Ovary (tissue), 3 donors: ENCODE measurements around the gene NOL6.
"Not testable (repeated sequence)": the region's sequence is repeated elsewhere in the genome, so short reads cannot be mapped to it uniquely, and the experiment has no call there.

Source experiments
- CTCF ChIP-seq, 3 donors: fragments of 450-650 bp in 2 of 3; fragments of 200-600 bp in 1 of 3; IDR thresholded peaks; one replicate each; pipeline versions ENCODE4 v1.5.1 to v1.8.0; 2016 to 2022; ENCODE audit warnings: antibody characterized with exemption in 3 of 3, mild to moderate bottlenecking in 1 of 3
- EP300 ChIP-seq: sonication (generic); formaldehyde crosslinking; IDR thresholded peaks from one replicate; pipeline ENCODE4 v1.6.1; 2017; ENCODE audit warnings: antibody characterized with exemption
- POLR2A ChIP-seq: fragments of 450-650 bp; IDR thresholded peaks from one replicate; pipeline ENCODE4 v1.6.1; 2017; ENCODE audit warnings: antibody characterized with exemption, mild to moderate bottlenecking, moderate library complexity
- donor health status: DM: no; HTN: no; CAD: no.

DNA sequence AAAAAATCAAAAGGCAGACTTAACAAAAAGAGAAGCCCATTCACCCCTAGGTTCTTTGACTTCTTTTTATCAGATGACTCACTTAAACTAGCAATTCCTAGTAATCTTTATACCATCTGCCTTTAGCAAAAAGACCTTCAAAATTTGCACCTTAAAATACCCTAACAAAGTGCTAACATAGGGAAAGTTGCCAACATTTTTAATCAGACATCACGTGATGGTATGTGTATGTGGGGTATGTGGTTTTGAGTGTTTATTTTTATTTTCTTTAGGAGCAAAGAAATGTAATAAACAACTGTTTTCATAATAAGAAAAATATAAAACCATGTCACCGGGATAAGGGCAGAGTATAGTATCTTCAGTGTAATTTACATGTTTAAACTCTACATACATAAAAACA is 20.1 kb upstream of the NOL6 start:
- not testable (repeated sequence) for TF ChIP-seq POLR2A; CTCF (IDR thresholded peaks at IDR 0.05); EP300
